Stimulated activated CD8-positive, alpha-beta memory T cell treated with anti-CD3 and anti-CD28 coated beads, Interleukin-12 subunit alpha, Interleukin-12 subunit beta, amount 100 ng/mL, for 4 hours (primary cell): ENCODE measurements around the gene ZNF277.
"Not testable (repeated sequence)": the region's sequence is repeated elsewhere in the genome, so short reads cannot be mapped to it uniquely, and the experiment has no call there.

ENCODE experiments used
- DNase-seq: peaks from one replicate; pipeline ENCODE4 v3.0.0-alpha.2; 2020; ENCODE audit warnings: low read depth

The ZNF277 gene

DNA sequence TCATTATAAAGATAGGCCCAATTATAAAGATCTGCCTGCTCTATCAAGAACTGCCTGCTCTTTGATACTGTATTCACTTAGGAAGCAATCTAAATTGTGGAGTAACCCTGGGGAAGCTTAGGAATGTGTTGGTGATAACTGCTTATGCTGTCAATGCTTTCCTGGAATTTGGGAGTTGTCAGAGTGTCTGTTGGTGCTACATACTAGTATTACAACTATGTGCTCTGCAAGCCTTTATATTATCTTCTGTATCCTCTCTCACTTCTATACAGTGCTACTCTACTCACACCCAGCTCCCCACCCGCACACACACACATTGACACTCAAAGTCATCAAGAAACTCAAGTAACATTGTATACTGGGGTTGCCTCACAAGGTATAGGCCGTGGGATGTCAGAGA lies 6.1 kb downstream of the ZNF277 start:
- DNase-seq = no peak

DNA sequence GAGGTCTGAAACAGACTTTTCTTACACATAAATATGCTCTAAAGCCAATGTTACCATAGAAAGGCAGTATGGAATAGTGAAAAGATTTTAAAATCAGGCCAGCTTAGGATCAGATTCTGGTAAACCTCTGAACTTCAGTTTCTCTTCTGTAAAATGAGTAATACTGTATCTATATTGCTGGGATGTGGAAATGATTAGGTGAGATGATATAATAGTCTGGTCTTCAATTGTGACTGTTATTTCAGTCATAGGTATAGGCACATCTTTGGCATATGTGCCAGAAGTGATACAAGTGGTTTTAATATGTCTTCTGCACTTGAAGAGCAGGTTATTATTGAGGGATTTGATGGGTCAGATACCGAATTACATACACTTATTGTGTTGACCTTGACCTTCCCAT lies 7.2 kb downstream of the ZNF277 start:
- no peak for DNase-seq

GRCh38 chr7:112214268-112214667 lies 7.8 kb downstream of the ZNF277 start:
- DNase-seq = no peak

- no peak for DNase-seq
Measured at GRCh38 chr7:112214883-112215282, 8.4 kb downstream of the ZNF277 start.

DNA sequence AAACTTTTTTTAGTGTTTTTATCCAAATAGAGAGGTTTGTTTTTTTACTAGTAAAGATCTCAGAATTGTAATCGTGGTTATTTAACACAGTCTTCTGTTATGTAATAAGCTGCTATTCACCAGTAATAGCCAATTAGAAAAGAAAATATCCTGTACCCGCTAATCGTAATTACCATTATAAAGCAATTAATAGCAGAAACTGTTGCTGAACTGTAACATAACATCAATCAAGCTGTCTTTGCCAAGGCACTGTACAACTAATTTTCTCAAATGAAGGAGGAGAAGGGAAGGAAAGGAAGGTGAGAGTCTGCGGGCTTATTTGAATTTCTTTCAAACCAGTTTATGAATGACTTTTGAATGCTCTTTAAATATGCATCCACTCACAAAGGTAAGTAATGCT lies 9.3 kb downstream of the ZNF277 start:
- DNase-seq = no peak

- no peak for DNase-seq
Measured at GRCh38 chr7:112220877-112221434, 14.5 kb downstream of the ZNF277 start.

DNA sequence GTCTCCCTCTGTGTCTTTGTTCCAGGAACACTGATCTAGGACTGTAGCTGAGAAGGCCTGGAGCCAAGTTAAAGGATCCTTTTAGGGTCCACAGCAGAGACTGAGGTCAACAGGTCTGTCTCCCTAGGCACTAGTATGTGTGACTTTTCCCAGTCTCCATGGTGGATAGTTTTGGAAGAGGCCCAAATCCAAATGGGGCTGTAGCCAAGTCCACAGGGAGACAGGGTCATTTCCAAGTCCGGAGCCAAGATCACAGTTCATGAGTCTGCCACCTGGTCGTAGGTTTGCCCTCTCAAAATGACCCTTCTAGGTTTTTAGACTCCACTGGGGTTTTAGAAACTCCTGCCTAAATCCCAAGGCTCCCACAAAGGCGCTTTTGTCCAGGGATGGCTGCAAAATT lies 16.8 kb downstream of the ZNF277 start:
- no peak for DNase-seq

DNA sequence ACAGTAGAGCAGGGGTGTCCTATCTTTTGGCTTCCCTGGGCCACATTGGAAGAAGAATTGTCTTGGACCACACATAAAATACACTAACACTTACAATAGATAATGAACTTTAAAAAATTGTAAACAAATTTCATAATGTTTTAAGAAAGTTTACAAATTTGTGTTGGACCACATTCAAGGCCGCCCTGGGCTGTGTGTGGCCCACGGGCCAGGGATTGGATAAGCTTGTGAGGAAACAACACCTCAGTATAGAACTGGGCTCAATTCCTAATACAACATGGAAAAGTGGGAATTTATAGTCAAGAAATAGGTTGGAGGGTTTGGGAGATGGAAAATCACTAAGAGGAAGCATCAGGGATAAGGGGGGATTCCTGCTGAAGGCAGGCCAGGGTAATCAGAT lies 17.7 kb downstream of the ZNF277 start:
- DNase-seq = no peak

GRCh38 chr7:112225006-112225405 lies 18.5 kb downstream of the ZNF277 start:
- DNase-seq = no peak

DNA sequence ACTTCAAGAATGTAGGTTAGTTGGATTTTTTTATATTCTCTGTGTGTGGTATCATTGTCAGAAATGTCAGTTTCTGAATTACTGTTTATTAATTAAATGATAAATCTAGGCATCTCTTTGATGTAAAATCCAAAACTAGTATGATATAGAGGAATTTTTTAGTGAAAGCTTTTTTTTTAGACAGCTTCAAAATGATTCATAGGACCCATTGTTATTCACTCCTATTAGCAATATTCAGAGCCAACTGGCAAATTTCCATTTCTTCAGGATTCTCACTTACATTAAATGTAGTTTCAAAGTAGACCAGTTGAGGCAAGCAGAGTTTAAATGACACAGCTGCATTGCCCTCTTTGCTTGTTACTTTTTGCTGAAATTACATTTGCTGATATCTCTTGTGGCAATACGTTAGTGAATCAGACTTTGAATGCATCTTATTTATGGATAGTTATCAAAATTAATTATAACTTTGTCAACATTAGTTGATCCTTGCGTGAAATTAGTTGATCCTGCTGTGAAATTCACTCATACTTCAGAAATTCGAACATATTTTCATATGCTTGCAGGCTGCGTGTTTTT lies 20.3 kb downstream of the ZNF277 start:
- no peak for DNase-seq

- DNase-seq = no peak
Measured at GRCh38 chr7:112228632-112229031, 22.1 kb downstream of the ZNF277 start.

DNA sequence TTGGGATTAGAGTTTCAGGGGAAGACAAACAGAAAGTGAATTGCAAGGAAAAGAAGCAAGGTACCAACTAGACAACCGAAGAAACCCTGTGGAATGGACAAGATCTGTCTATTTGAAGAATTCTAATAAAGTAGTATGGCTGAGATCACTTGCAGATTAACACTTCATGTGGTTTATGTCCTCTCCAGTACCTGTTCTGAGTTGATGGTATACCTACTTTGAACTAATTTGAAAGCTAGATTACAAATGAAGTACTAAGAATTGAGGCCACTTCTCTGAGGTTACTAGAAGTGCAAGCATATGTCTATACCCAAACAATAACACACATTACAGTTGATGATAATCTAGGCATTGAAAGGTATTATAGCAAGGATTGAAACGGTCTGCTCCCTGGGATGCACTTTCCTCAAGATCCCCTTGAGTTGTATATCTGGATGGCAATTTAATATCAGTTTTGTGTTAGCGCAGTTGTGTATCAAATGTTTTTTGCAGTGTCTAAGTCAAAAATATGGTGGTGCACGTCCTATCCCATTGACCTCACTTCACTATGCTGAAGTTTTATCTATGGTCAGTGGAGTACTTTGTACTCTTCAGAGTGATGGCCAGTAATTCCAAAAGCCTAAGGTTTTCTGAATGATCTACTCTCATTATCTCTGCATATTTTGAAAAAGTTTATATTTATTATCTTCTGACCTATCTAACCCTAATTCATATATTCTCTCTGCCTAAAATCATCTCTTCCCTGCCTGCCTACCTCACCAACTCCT lies 25.9 kb downstream of the ZNF277 start:
- no peak for DNase-seq

DNA sequence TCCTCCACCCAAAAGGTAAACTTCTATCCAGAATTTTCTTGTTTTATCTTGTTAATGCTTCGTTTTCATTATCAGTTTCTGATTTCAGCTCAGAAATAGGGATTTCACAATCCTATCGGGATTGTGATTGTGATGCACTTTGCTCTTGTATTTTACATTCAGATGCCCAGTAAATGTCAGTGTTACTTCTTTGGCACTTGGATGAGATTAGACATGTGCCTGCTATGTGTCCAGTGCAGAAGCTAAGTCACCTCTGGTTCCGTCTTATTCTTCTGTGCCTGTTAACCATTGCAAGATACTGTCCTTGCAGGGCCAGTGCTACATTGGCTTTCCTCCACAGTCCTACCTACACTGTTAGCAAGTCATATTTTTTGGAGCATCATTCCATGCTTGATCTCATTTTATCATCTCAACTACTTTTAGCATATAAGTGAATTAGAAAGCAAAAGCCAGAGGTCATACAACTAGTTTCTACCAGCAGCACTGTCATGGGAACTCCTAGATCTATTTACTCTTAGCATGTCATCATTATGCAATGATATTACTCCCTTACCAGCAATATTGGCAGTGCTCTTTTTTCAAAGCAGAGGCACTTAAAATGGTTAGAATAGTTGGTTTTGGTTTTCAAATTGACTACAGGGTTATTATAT lies 26.7 kb downstream of the ZNF277 start:
- DNase-seq = no peak

DNA sequence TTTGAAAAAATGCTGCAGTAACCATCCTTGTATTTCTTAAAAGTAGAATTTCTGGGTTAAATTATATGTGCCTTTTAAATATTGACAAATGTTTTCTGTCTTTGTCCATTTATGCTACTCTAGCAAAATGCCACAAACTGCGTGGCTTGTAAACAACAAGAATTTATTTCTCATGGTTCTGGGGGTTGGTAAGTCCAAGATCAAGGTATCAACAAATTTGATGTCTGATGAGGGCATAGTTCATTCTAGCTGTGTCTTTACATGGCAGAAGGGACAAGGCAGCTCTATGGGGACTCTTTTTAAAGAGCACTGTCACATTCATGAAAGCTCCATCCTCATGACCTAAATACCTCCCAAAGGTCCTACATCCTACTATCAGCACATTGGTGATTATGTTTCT lies 27.7 kb downstream of the ZNF277 start:
- DNase-seq = no peak

DNA sequence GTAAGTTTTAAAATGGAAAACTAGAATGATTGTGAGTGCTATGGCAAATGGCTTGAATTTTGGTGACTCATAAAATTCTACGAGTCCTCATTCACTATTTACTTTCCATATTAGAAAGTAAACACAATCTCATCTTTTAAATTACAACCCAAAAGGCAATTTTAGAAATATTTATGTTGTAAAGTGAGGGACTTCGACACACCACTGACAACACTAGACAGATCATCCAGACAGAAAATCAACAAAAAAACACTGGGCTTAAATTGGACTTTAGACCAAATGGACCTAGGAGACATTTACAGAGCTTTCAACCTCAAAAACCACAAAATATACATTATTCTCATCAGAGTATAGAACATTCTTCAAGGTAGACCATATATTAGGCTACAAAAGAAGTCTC lies 30.1 kb downstream of the ZNF277 start:
- no peak for DNase-seq

DNA sequence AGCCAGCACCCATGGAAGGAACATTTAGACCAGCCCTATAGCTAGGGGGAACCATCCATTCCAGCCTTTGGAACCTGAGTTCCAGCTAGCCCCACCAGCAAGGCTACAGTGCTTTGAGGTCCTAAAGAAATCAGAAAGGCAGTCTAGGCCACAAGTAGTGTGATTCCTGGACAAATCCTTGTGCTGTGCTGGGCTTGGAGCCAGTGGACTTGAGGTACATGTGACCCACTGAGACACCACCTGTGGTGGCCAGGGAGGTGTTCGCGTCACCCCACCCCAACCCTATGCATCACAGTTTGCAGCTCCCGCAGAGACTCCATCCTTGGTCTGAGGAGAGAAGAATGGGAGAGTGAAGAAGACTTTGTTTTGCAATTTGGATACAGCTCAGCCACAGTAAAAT lies 31.8 kb downstream of the ZNF277 start:
- DNase-seq = no peak

GRCh38 chr7:112238852-112239610 lies 32.5 kb downstream of the ZNF277 start:
- DNase-seq = no peak

DNA sequence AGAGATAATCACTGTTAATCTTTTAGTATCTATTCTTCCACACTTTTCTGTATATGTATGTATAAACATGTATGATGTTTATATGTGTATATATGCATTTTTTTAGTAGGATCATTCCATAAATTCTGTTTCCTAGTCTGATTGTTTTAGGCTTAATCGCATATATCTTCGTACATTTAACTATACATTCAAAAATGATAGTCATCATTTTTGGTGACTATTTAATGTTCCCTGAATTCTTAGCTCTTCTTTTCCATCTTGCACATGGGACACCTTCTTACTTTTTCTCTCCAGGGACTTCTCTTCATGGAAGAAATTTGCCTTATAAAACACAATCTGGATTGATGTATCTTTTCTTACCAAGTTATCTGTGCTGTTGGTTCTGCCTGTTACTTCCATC lies 42.1 kb downstream of the ZNF277 start:
- DNase-seq = no peak

DNA sequence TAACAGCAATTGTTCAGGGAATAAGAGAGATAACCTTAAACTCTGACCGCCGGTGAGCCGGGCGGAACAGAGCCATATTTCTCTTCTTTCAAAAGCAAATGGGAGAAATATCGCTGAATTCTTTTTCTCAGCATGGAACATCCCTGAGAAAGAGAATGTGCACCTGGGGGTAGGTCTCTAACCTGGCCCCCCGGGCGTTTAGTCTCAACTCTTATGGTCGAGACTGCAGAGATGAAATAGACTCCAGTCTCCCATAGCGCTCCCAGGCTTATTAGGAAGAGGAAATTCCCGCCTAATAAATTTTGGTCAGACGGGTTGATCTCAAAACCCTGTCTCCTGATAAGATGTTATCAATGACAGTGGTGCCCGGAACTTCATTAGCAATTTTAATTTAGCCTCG lies 43.5 kb downstream of the ZNF277 start:
- DNase-seq = not testable (repeated sequence)

- no peak for DNase-seq
Measured at GRCh38 chr7:112252141-112252540, 45.6 kb downstream of the ZNF277 start.

GRCh38 chr7:112252691-112253090 lies 46.2 kb downstream of the ZNF277 start:
- DNase-seq = no peak

DNA sequence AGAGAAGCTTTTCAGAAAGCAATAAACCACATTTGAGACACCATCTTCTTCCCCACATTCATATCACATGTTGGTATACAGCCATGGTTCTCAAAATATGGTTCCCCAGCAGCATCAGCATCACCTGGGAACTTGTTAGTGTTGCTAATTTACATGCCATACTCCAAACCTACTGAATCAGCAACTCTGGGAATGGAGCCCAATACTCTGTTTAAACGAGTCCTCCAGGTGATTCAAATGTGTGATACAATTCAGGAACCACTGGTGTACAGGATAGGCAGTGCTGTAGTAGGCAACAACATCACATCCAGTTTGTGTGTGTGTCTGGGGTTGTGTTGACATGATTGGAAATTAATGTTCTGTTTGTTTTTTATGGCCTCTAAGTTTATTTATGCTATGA lies 47.7 kb downstream of the ZNF277 start:
- no peak for DNase-seq
